ENCODE measurements around the gene CARD10.
"Not testable (repeated sequence)": the region's sequence is repeated elsewhere in the genome, so short reads cannot be mapped to it uniquely, and the experiment has no call there.

CARD10 gene

GRCh38 chr22:37553725-37554124 is 34.5 kb upstream of the CARD10 start:
- no peak overlapping the region for H3K4me3 ChIP-seq (ENCODE audit: low read depth, low read length)
- DNase-seq (ENCODE audit: low read depth) = no peak
- no peak for TF ChIP-seq CTCF (IDR thresholded peaks at IDR 0.05; ENCODE audit: low read depth, low read length, missing control alignments)

- no peak for DNase-seq (ENCODE audit: low read depth)
- no peak overlapping the region for H3K4me3 ChIP-seq (ENCODE audit: low read depth, low read length)
- TF ChIP-seq CTCF (IDR thresholded peaks at IDR 0.05; ENCODE audit: low read depth, low read length, missing control alignments) = no peak
These were observed 33.4 kb upstream of the CARD10 start for GRCh38 chr22:37552524-37553163.

- DNase-seq (ENCODE audit: low read depth) = no peak
- no peak overlapping the region for H3K4me3 ChIP-seq (ENCODE audit: low read depth, low read length)
- no peak for TF ChIP-seq CTCF (IDR thresholded peaks at IDR 0.05; ENCODE audit: low read depth, low read length, missing control alignments)
These were observed 32.8 kb upstream of the CARD10 start for GRCh38 chr22:37551981-37552380.

- not testable (repeated sequence) for DNase-seq (ENCODE audit: low read depth)
These were observed 31.7 kb upstream of the CARD10 start for GRCh38 chr22:37550921-37551320.

GRCh38 chr22:37549704-37550059 is 30.5 kb upstream of the CARD10 start:
- DNase-seq (ENCODE audit: low read depth) = no peak
- TF ChIP-seq CTCF (IDR thresholded peaks at IDR 0.05; ENCODE audit: low read depth, low read length, missing control alignments) = no peak
- no peak overlapping the region for H3K4me3 ChIP-seq (ENCODE audit: low read depth, low read length)

More at GRCh38 chr22:37550921-37551320, 31.7 kb upstream of the CARD10 start:
- H3K4me3 ChIP-seq (ENCODE audit: low read depth, low read length) = not testable (repeated sequence)

- no peak for DNase-seq (ENCODE audit: low read depth)
- H3K4me3 ChIP-seq (ENCODE audit: low read depth, low read length) = no peak overlapping the region
- TF ChIP-seq CTCF (IDR thresholded peaks at IDR 0.05; ENCODE audit: low read depth, low read length, missing control alignments) = no peak
These were observed 28.1 kb upstream of the CARD10 start for GRCh38 chr22:37547251-37547741.

GRCh38 chr22:37546437-37547250 is 27.4 kb upstream of the CARD10 start:
- DNase-seq (ENCODE audit: low read depth) = no peak
- TF ChIP-seq CTCF (IDR thresholded peaks at IDR 0.05; ENCODE audit: low read depth, low read length, missing control alignments) = no peak
- no peak overlapping the region for H3K4me3 ChIP-seq (ENCODE audit: low read depth, low read length)
